ENCODE measurements around the gene CASQ1. TPM values are rescaled to one million over a fixed set of nuclear protein-coding genes. Genes with fewer than 3 reads are reported as not detected.

Gene CASQ1
- total RNA-seq, 2 donors from 2014 or later = not detected

- H3K9me3 Mint-ChIP-seq = no peaks in the 10 kb centered on the region
- no peaks in the 10 kb centered on the region for H3K36me3 Mint-ChIP-seq
- ATAC-seq (no peak), DNase-seq (ENCODE audit: low spot score) (no peak)
- H3K4me1 Mint-ChIP-seq (ENCODE audit: low read depth in 2 of 2) = peaks cover 10 to 11% of the 10 kb centered on the region in 2 donors
- no peaks in the 10 kb centered on the region for H3K27me3 Mint-ChIP-seq
- H3K27ac Mint-ChIP-seq = peak overlapping the region in 1 of 2 donors; percentile 16
- H3K4me3 Mint-ChIP-seq = no peak overlapping the region
Observed at GRCh38 chr1:160200786-160201185, 10.4 kb downstream of the CASQ1 start.

DNA sequence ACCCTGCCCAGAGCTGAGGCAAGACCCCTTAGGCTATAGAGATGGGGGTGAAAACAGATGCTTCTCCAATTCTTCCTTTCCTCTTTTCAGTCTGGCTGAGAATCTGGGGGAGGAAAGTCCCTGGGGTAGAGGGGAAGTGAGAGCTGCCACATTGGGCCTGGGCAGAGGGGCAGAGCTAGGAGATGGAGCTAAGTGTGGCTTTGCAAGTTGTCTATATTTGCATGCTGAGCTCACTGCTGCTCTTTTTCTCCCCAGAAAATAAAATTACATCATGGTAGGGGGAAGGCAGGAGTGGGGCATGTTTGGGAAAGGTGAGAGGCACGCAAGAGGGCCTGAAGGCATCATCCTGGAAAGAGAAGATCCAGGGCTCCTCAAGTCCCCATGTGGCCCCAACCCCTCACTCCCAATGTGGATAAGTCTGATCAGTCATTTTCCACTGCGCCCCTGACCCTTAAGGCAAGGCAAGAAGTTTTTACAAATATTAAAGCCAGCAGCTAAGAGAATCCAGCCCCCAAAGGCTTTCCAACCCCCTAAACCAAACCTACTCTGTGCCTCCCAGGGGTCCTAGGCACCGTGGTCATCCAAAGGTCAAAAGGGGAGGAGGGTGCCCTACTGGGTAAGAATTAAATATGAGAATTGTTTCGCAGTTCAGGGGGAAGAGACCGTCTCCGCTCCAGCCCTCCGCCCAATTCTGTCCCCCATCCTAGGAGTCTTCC lies 14.3 kb downstream of the CASQ1 start:
- Mint-ChIP-seq H3K4me3 (peak overlapping the region; percentile 88), H3K4me1 (ENCODE audit: low read depth in 2 of 2) (peaks cover 37 to 40% of the 10 kb centered on the region in 2 donors)

GRCh38 chr1:160205242-160206035 lies 15.1 kb downstream of the CASQ1 start, which contains the start of gene PEA15:
Gene PEA15, plus strand, starts transcription at chr1:160205384. Its CDS starts 6,161 bp downstream, at chr1:160211545.
- no peaks in the 10 kb centered on the region for H3K9me3 Mint-ChIP-seq
- ATAC-seq (peak; percentile 89 to 91), DNase-seq (ENCODE audit: low spot score) (peak; percentile 81)
- peak within 1 kb of the TSS; percentile 88 for H3K4me3 Mint-ChIP-seq
- no peaks in the 10 kb centered on the region for H3K27me3 Mint-ChIP-seq
- H3K4me1 Mint-ChIP-seq (ENCODE audit: low read depth in 2 of 2) = peaks cover 37 to 40% of the 10 kb centered on the region in 2 donors
- peak within 1 kb of the TSS; percentile 82 to 84 for H3K27ac Mint-ChIP-seq
- H3K36me3 Mint-ChIP-seq = no peaks in the 10 kb centered on the region

More for the DNA sequence above, 14.3 kb downstream of the CASQ1 start:
- DNase-seq (ENCODE audit: low spot score) = no peak
- peak in 1 of 2 donors; percentile 57 for ATAC-seq
- no peaks in the 10 kb centered on the region for H3K27me3 Mint-ChIP-seq
- no peaks in the 10 kb centered on the region for H3K36me3 Mint-ChIP-seq
- no peaks in the 10 kb centered on the region for H3K9me3 Mint-ChIP-seq
- peak overlapping the region; percentile 82 to 84 for H3K27ac Mint-ChIP-seq

DNA sequence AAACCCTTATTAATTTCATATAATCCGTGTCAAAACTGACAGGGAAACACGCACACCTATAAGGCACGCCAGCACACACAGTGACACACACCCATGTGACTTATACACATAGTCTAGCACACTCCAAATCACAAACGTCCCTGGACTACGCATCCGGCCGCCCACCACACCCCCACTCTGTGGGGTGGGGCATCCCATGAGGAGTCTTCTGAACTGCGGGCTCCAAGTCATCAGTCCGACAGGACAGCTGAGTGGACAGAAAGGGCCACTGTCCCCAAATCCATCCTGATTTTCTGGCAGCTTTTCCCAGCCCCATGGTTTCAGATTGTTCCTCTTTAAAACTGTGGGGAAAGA lies 15.6 kb downstream of the CASQ1 start:
- no peaks in the 10 kb centered on the region for H3K9me3 Mint-ChIP-seq

DNA sequence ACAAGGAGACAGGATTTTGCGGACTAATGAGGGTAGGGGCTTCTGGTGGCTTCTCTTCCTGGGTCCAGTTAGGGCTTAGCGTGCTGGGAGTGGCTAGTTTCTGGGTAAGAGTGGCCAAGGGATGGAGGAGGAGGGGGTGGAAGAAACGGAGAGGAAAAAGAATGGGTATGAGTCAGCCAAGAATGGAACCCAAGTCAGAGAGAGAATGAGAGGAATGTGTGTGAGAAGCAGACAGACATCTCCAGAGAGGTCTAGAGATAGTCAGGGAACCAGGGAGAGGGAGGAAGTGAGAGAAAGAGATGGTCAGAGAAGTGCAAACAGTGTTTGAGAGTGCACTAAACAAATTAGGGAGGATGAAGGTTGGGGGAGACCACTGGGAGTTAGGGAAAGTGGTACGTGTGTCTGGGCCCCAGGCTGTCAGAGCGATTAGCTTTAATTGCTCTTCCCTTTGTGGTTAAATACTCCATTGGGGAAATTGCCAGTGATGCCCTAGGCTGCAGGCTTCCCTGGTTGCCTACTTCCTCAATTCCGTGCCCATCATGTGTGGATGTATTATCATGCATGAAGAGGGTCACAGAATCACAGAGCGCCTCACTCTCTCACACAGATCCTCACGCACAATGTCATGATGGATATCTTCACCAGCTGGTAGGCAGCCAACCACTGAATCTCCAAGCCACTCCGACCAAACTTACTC lies 16.2 kb downstream of the CASQ1 start:
- no peak for DNase-seq (ENCODE audit: low spot score)
- no peaks in the 10 kb centered on the region for H3K36me3 Mint-ChIP-seq
- H3K4me3 Mint-ChIP-seq = peak overlapping the region; percentile 88
- no peak for ATAC-seq
- peak overlapping the region; percentile 59 to 84 for H3K27ac Mint-ChIP-seq
- H3K9me3 Mint-ChIP-seq = no peaks in the 10 kb centered on the region
- peaks cover 40% of the 10 kb centered on the region in 2 donors for H3K4me1 Mint-ChIP-seq (ENCODE audit: low read depth in 2 of 2)
- H3K27me3 Mint-ChIP-seq = no peaks in the 10 kb centered on the region

More for the DNA sequence above, 15.6 kb downstream of the CASQ1 start:
- Mint-ChIP-seq H3K4me3 (peak overlapping the region; percentile 88), H3K27ac (peak overlapping the region; percentile 59 to 84), H3K27me3 (no peaks in the 10 kb centered on the region), H3K36me3 (no peaks in the 10 kb centered on the region), H3K4me1 (ENCODE audit: low read depth in 2 of 2) (peaks cover 37 to 40% of the 10 kb centered on the region in 2 donors)
- DNase-seq (ENCODE audit: low spot score) (no peak), ATAC-seq (peak; percentile 58 to 77)

GRCh38 chr1:160207118-160207650 lies 16.8 kb downstream of the CASQ1 start:
- no peaks in the 10 kb centered on the region for H3K9me3 Mint-ChIP-seq
- no peak for ATAC-seq
- peak overlapping the region; percentile 88 for H3K4me3 Mint-ChIP-seq
- no peaks in the 10 kb centered on the region for H3K36me3 Mint-ChIP-seq
- no peaks in the 10 kb centered on the region for H3K27me3 Mint-ChIP-seq
- peak overlapping the region; percentile 59 to 84 for H3K27ac Mint-ChIP-seq
- no peak for DNase-seq (ENCODE audit: low spot score)
- H3K4me1 Mint-ChIP-seq (ENCODE audit: low read depth in 2 of 2) = peaks cover 40 to 42% of the 10 kb centered on the region in 2 donors

DNA sequence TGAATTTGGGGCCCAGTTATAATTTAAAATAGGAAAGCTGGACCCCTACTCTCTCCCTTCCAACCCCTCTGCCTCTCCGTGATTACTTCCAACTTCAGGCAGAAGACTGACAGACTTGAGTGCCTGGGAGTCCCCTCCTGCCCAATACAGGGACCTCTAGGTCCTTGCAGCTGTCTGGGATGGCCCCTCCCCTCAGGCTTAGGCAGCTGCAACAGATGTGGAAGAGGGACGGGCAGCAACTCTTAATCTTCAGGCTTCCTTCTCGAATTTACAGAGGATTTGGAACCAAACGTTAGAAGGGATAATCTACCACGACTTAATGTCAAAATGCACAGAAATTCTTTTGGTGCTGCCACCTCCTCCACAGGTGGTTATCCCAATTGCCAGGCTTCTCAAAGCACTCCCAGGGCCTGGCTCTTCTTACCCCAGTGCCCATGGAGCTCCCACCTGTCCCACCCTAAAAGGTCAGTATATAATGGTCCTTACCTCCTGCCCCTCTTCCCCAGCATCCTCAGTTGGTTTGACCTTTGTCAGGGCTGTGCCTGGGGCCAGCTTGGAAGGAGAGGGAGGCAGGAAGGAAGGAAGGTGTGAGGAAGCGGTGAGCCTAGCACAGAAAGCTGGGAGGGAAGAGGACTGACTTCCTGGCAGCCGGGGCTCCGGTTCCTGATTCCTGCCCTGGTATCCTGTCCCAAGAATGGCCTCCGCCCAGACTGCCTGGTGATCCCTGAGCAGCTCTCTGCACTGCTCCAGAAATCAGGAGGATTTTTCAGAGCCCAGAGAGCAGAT lies 17.6 kb downstream of the CASQ1 start:
- DNase-seq (ENCODE audit: low spot score) = no peak
- H3K4me3 Mint-ChIP-seq = no peak overlapping the region
- peaks cover 3% of the 10 kb centered on the region for H3K36me3 Mint-ChIP-seq
- H3K27me3 Mint-ChIP-seq = no peaks in the 10 kb centered on the region
- H3K27ac Mint-ChIP-seq = peak overlapping the region; percentile 65 to 84
- H3K9me3 Mint-ChIP-seq = no peaks in the 10 kb centered on the region
- ATAC-seq = no peak
- peaks cover 40 to 44% of the 10 kb centered on the region in 2 donors for H3K4me1 Mint-ChIP-seq (ENCODE audit: low read depth in 2 of 2)

DNA sequence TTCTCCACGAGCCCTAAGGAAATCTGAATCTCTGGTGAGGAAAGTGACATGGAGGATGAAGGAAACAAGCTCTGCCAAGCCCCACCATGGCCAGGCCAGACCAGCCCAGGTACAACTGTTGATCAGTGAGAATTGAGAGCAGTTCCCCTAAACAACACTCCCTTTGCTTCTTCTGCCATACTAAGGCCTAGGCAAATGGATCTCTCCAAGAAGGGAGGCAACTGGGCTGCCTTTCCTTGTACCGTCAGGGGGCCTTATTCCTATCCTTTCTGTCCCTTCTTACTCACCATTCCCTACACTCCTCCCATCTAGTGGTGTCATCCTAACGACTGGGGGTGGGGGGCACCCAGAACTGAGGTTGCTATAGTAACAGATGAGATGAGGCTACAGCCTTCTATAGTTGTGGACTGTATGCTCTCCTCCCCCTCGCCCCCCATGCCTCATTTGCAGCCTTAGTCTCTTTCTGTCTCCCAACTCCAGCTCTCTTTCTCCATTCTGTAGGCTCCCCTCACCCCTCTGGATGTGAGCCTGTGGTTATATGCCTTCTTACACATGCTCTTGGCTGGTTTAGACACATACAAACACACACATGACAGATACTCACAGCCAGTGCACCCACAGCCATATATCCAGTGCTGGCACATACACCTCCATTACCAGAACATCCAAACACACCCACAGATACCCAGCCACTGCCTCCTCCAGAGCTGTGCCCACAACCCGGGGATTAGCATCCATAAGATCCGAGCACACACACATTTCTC lies 18.4 kb downstream of the CASQ1 start:
- Mint-ChIP-seq H3K9me3 (no peaks in the 10 kb centered on the region), H3K36me3 (peaks cover 5% of the 10 kb centered on the region), H3K27ac (peak overlapping the region; percentile 7 to 33), H3K4me3 (no peak overlapping the region), H3K27me3 (no peaks in the 10 kb centered on the region), H3K4me1 (ENCODE audit: low read depth in 2 of 2) (peaks cover 40 to 44% of the 10 kb centered on the region in 2 donors)
- ATAC-seq (no peak), DNase-seq (ENCODE audit: low spot score) (no peak)

GRCh38 chr1:160209321-160210046 lies 19.1 kb downstream of the CASQ1 start:
- Mint-ChIP-seq H3K4me3 (no peak overlapping the region), H3K4me1 (ENCODE audit: low read depth in 2 of 2) (peaks cover 32 to 38% of the 10 kb centered on the region in 2 donors), H3K27me3 (no peaks in the 10 kb centered on the region), H3K27ac (peak overlapping the region; percentile 7 to 33), H3K9me3 (no peaks in the 10 kb centered on the region), H3K36me3 (peaks cover 10% of the 10 kb centered on the region)
- ATAC-seq (no peak), DNase-seq (ENCODE audit: low spot score) (no peak)

GRCh38 chr1:160210561-160210960 lies 20.2 kb downstream of the CASQ1 start:
- H3K27ac Mint-ChIP-seq = peak overlapping the region in 1 of 2 donors; percentile 24
- peaks cover 29 to 34% of the 10 kb centered on the region in 2 donors for H3K4me1 Mint-ChIP-seq (ENCODE audit: low read depth in 2 of 2)
- no peak overlapping the region for H3K4me3 Mint-ChIP-seq
- no peak for ATAC-seq
- DNase-seq (ENCODE audit: low spot score) = no peak
- H3K9me3 Mint-ChIP-seq = no peaks in the 10 kb centered on the region
- peaks cover 15% of the 10 kb centered on the region for H3K36me3 Mint-ChIP-seq
- no peaks in the 10 kb centered on the region for H3K27me3 Mint-ChIP-seq

GRCh38 chr1:160211046-160211790 lies 20.8 kb downstream of the CASQ1 start:
- DNase-seq (ENCODE audit: low spot score) (no peak), ATAC-seq (no peak)
- Mint-ChIP-seq H3K27ac (peak overlapping the region in 1 of 2 donors; percentile 47), H3K9me3 (no peaks in the 10 kb centered on the region), H3K36me3 (peaks cover 18% of the 10 kb centered on the region), H3K4me1 (ENCODE audit: low read depth in 2 of 2) (peaks cover 27 to 31% of the 10 kb centered on the region in 2 donors), H3K27me3 (no peaks in the 10 kb centered on the region), H3K4me3 (no peak overlapping the region)

Measured in natural killer cell treated with Interleukin-12 subunit alpha and Interleukin-12 subunit beta and Interleukin-15 and Interleukin-18, amount 100 ng/mL, for 72 hours (primary cell).